H1 (cell line): ENCODE measurements around the gene AVPR2. TPM values are rescaled to one million over a fixed set of nuclear protein-coding genes. Genes with fewer than 3 reads are reported as not detected.
A peak's percentile ranks its signal among the peaks of the same experiment; 100 is the strongest.

Experiments
- RAD21 ChIP-seq, 2 experiments: IDR thresholded peaks in 1 of 2; conservative IDR thresholded peaks in 1 of 2; 2 replicates each; pipeline ENCODE4 v1.6.1; 2011; ENCODE audit warnings: low read depth in 2 of 2, low read length in 2 of 2, improper control_type of control experiment in 1 of 2, inconsistent platforms in 1 of 2, mild to moderate bottlenecking in 1 of 2, moderate library complexity in 1 of 2
- polyA plus RNA-seq, 7 experiments: library from polyadenylated mRNA; depleted of rRNA in 3 of 7; stranded (reverse) in 5 of 7; unstranded in 2 of 7; fragments of >200 nt in 5 of 7; fragments of 200-250 nt in 2 of 7; gene quantifications; 1 replicate in 5 of 7; 2 replicates in 1 of 7; 4 replicates in 1 of 7; pipeline versions ENCODE4 v1.2.1 to v1.2.3, GENCODE V29; 2011 to 2013; ENCODE audit warnings: missing spikeins in 2 of 7, mixed read lengths in 2 of 7
- total RNA-seq: library from RNA; stranded (reverse); fragmentation: NEBNext Ultra II Directional; extraction: Animal tissue kit (Norgen Biotek cat#: 25700); gene quantifications from 2 replicates; pipeline ENCODE4 v1.2.1, GENCODE V29; 2021

The AVPR2 gene
- total and polyA plus RNA-seq, 2 of the 8 experiments (the other 6 are each of a cell fraction or from before 2014, with no cell fraction given): 0.09 TPM; not detected in 1

- peak; percentile 83 to 88 for TF ChIP-seq RAD21 (IDR thresholded peaks at IDR 0.05 in 1 of 2, conservative IDR thresholded peaks at IDR 0.05 in 1 of 2; ENCODE audit: low read depth in 2 of 2, low read length in 2 of 2)
Measured at GRCh38 chrX:153953342-153953830, 48.9 kb downstream of the AVPR2 start (continued).
